Esophagus squamous epithelium (tissue), 4 donors: ENCODE data around the gene ANKRD66.

Experiments used
- POLR2A ChIP-seq, 4 donors: fragments of 450-650 bp; IDR thresholded peaks; one replicate each; pipeline ENCODE4 v1.6.1; 2017; ENCODE audit warnings: antibody characterized with exemption in 4 of 4, mild to moderate bottlenecking in 4 of 4, moderate library complexity in 3 of 4
- TF ChIP-seq, protein P1 (sequence below), 6 experiments: fragments of 450-650 bp in 4 of 6; fragments of 200-600 bp in 2 of 6; sonication (generic) in 2 of 6; IDR thresholded peaks; one replicate each; pipeline ENCODE4 v1.5.1; 2016 to 2019; ENCODE audit warnings: antibody characterized with exemption in 6 of 6, mild to moderate bottlenecking in 4 of 6, moderate library complexity in 4 of 6

DNA sequence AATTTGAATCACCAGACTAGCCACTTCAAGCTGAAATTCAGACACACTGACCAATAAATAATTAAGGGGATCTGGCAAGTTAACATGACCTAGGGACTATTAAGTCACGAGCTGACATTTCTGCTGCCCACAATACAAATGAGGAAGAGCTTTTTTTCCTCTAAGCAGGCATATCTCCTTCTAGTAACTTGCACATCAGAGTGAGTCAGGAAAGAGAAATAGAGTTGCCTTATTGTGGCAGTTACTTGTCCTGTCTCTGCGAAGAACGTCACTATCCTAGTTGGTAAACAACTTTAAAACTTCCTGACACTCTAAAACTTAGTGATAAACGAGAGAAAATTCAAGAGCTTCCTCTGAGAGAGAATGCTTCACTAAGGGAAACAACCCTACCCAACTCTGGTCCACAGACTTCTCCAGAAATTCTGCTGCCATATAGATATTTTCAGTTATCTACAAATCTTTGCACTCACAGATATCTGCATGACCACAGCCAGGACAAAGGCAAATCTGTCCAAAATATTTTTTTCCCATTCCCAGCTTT is 15.7 kb upstream of the ANKRD66 start:
- TF ChIP-seq POLR2A (IDR thresholded peaks at IDR 0.05): peak in 1 of 4 donors; percentile 14
- TF ChIP-seq, protein P1, sequence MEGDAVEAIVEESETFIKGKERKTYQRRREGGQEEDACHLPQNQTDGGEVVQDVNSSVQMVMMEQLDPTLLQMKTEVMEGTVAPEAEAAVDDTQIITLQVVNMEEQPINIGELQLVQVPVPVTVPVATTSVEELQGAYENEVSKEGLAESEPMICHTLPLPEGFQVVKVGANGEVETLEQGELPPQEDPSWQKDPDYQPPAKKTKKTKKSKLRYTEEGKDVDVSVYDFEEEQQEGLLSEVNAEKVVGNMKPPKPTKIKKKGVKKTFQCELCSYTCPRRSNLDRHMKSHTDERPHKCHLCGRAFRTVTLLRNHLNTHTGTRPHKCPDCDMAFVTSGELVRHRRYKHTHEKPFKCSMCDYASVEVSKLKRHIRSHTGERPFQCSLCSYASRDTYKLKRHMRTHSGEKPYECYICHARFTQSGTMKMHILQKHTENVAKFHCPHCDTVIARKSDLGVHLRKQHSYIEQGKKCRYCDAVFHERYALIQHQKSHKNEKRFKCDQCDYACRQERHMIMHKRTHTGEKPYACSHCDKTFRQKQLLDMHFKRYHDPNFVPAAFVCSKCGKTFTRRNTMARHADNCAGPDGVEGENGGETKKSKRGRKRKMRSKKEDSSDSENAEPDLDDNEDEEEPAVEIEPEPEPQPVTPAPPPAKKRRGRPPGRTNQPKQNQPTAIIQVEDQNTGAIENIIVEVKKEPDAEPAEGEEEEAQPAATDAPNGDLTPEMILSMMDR (IDR thresholded peaks at IDR 0.05): no peak
